ENCODE data around the gene CNTNAP5.

The CNTNAP5 gene

DNA sequence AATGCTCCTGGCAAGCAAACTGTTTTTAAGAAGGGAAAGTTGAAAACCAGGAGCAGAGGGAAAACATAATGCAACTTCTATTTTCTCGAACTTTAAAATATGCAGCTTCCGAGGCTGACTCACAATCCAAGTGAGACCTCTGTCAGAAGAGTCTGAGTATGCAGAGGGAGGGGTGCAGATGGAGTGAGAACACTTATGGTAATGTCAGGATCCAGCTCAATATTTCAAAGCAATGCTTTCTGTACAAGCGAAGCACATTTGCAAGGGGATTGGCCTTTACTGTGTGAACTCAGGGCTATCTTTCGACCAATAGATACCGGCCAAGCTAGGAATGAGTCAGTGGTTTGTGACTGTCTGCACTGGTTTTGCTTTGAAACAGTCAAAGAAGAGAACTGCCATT lies 242.7 kb downstream of the CNTNAP5 start:
- TF ChIP-seq, protein P1, sequence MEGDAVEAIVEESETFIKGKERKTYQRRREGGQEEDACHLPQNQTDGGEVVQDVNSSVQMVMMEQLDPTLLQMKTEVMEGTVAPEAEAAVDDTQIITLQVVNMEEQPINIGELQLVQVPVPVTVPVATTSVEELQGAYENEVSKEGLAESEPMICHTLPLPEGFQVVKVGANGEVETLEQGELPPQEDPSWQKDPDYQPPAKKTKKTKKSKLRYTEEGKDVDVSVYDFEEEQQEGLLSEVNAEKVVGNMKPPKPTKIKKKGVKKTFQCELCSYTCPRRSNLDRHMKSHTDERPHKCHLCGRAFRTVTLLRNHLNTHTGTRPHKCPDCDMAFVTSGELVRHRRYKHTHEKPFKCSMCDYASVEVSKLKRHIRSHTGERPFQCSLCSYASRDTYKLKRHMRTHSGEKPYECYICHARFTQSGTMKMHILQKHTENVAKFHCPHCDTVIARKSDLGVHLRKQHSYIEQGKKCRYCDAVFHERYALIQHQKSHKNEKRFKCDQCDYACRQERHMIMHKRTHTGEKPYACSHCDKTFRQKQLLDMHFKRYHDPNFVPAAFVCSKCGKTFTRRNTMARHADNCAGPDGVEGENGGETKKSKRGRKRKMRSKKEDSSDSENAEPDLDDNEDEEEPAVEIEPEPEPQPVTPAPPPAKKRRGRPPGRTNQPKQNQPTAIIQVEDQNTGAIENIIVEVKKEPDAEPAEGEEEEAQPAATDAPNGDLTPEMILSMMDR (IDR thresholded peaks at IDR 0.05; ENCODE audit: low read depth, low read length, missing control alignments), result no peak
- Histone ChIP-seq H3K36me3 (replicated peaks) (no peaks in the 10 kb centered on the region), H3K27me3 (replicated peaks) (no peaks in the 10 kb centered on the region), H3K27ac (no peak overlapping the region), H3K4me3 (ENCODE audit: low read depth, low read length) (no peak overlapping the region)
- in situ Hi-C loops (cut with HindIII; ENCODE audit: low pct_ligation_motif_present, low sequenced_read_pairs), result no loop called here
- peak; percentile 6 for DNase-seq

DNA sequence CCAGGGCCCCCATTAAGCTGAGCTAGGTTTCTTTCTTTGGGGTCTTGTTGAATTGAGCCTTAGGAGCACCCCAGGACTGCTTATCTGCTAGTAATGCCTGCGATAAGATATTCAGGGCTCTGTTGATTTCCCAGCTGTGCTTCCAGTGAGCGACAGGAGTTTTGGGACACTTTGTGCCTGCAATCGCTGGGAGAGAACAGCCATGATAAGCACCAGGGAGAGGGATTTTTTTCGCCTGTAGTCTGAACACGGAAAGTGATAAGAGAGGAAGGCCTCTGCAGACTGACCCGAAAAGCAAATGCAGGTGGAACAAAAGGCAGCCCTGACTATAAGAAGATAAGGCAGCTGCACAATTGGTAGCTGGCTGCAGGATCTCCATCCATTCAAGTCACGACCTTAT lies 244.3 kb downstream of the CNTNAP5 start:
- H3K4me3 ChIP-seq (ENCODE audit: low read depth, low read length), result no peak overlapping the region
- DNase-seq, result no peak
- H3K27ac ChIP-seq, result no peak overlapping the region
- H3K36me3 ChIP-seq (replicated peaks), result no peaks in the 10 kb centered on the region
- H3K27me3 ChIP-seq (replicated peaks), result no peaks in the 10 kb centered on the region
- TF ChIP-seq, protein P1 (IDR thresholded peaks at IDR 0.05; ENCODE audit: low read depth, low read length, missing control alignments), result no peak
- in situ Hi-C loops (cut with HindIII; ENCODE audit: low pct_ligation_motif_present, low sequenced_read_pairs), result no loop called here

DNA sequence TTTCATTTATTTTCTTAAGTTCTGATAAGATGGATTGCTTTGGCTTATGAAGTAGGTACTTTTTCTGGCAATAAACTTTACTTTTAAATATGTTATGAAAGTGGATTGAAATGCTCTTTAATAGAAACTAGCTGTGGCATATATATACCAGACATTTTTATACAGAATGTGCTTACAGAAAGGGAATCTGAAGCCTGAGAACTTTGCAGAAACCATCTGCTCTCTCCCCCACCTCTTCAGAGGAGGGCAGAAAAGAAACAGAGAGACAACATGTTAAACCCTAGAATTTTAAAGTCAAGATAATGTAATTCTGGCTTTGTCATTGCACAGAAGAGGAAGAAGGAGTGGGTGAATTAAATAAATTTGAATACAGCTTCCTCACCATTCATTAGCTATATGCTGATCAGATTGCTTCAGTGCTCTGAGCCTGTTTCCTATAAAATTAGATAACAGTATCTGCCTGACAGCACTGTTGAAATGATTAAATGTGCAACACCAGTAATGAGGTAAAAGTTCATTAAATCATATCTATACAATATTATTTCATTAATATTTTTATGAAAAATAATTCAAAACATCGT lies 247.3 kb downstream of the CNTNAP5 start:
- no peak for DNase-seq
- Histone ChIP-seq H3K27ac (no peak overlapping the region), H3K36me3 (replicated peaks) (no peaks in the 10 kb centered on the region), H3K27me3 (replicated peaks) (no peaks in the 10 kb centered on the region), H3K4me3 (ENCODE audit: low read depth, low read length) (no peak overlapping the region)
- in situ Hi-C loops (cut with HindIII; ENCODE audit: low pct_ligation_motif_present, low sequenced_read_pairs), result no loop called here
- TF ChIP-seq, protein P1 (IDR thresholded peaks at IDR 0.05; ENCODE audit: low read depth, low read length, missing control alignments), result no peak

DNA sequence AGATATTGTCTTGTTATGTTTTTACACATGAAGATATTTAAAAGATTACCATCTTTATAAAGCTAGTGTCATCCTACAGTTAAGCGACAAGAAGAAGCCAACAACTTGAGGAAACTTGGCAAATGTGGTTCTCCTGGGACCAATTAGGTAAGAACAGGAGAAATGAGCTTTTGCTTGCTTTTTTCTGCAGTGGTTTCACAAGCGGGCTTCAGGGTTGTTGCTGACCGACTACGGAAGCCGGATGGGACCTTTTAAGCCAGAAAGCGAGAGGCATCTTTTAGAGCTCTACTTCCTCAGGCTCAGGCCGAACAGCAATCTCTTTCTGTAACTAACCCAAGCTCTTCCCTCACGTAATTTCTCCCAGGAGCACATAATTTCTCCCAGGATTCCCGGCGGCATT lies 256.5 kb downstream of the CNTNAP5 start:
- in situ Hi-C loops (cut with HindIII; ENCODE audit: low pct_ligation_motif_present, low sequenced_read_pairs), result no loop called here
- H3K4me3 ChIP-seq (ENCODE audit: low read depth, low read length), result no peak overlapping the region
- no peak overlapping the region for H3K27ac ChIP-seq
- no peak for DNase-seq
- TF ChIP-seq, protein P1 (IDR thresholded peaks at IDR 0.05; ENCODE audit: low read depth, low read length, missing control alignments), result no peak
- no peaks in the 10 kb centered on the region for H3K36me3 ChIP-seq (replicated peaks)
- no peaks in the 10 kb centered on the region for H3K27me3 ChIP-seq (replicated peaks)

DNA sequence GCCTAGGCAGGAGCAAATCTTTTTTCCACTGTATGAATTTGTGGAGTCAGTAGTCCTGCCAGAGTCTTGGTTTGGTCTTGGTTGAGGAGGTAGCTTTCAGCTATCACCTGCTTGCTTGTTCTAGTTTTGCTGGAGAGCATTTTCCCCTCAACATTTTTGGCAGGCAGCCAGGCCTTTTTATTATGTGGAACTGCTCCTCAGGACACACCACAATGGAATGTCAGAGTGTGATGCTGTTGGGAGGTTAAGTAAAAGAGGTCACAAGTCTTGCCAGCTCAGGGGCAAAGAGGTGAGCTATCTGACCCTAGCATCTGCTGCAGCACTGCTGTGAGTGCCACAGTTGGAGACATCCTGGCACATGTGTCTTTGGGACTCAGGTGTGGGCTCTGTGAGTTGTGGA lies 258.0 kb downstream of the CNTNAP5 start:
- Histone ChIP-seq H3K27ac (no peak overlapping the region), H3K27me3 (replicated peaks) (no peaks in the 10 kb centered on the region), H3K36me3 (replicated peaks) (no peaks in the 10 kb centered on the region), H3K4me3 (ENCODE audit: low read depth, low read length) (no peak overlapping the region)
- no peak for DNase-seq
- TF ChIP-seq, protein P1 (IDR thresholded peaks at IDR 0.05; ENCODE audit: low read depth, low read length, missing control alignments), result no peak
- in situ Hi-C loops (cut with HindIII; ENCODE audit: low pct_ligation_motif_present, low sequenced_read_pairs), result no loop called here

Measured in brain microvascular endothelial cell (primary cell).